Measurements from ENCODE around the gene TSFM.

The TSFM gene

GRCh38 chr12:57782608-57783465 lies at the start of gene TSFM:
TSS of gene TSFM (plus strand) at chr12:57782787. CDS start at chr12:57782802, 15 bp downstream.
- peak; percentile 81 for DNase-seq

- DNase-seq: no peak
Observed at GRCh38 chr12:57733928-57734327, 48.7 kb upstream of the TSFM start.

- no peak for DNase-seq
Observed at GRCh38 chr12:57734591-57734990, 48.0 kb upstream of the TSFM start.

GRCh38 chr12:57735198-57735855 lies 47.3 kb upstream of the TSFM start:
- no peak for DNase-seq

GRCh38 chr12:57735952-57736740 lies 46.4 kb upstream of the TSFM start:
- peak; percentile 27 for DNase-seq

- no peak for DNase-seq
Observed at GRCh38 chr12:57736741-57737466, 45.7 kb upstream of the TSFM start.

GRCh38 chr12:57737467-57738460 lies 44.8 kb upstream of the TSFM start:
- no peak for DNase-seq

- DNase-seq: peak; percentile 9
Observed at GRCh38 chr12:57738661-57739237, 43.8 kb upstream of the TSFM start, which contains the start of gene AGAP2. TSS of gene AGAP2 (minus strand) at chr12:57738742. CDS start at chr12:57738246, 496 bp downstream.

- no peak for DNase-seq
Observed at GRCh38 chr12:57739387-57739786, 43.2 kb upstream of the TSFM start.

- no peak for DNase-seq
Observed at GRCh38 chr12:57739914-57740538, 42.6 kb upstream of the TSFM start.

GRCh38 chr12:57740656-57741412 lies 41.8 kb upstream of the TSFM start:
- no peak for DNase-seq

- no peak for DNase-seq
Observed at GRCh38 chr12:57741413-57741789, 41.2 kb upstream of the TSFM start.

- DNase-seq: no peak
Observed at GRCh38 chr12:57741844-57742738, 40.5 kb upstream of the TSFM start.

GRCh38 chr12:57743769-57744168 lies 38.8 kb upstream of the TSFM start:
- DNase-seq: no peak

- DNase-seq: no peak
Observed at GRCh38 chr12:57744194-57744776, 38.3 kb upstream of the TSFM start.

- peak; percentile 90 for DNase-seq
Observed at GRCh38 chr12:57744777-57745484, 37.7 kb upstream of the TSFM start, which contains the start of gene TSPAN31. TSS of gene TSPAN31 (plus strand) at chr12:57745039. CDS start at chr12:57745155, 116 bp downstream.

GRCh38 chr12:57745485-57745881 lies 37.1 kb upstream of the TSFM start:
- DNase-seq: no peak
